Measurements from ENCODE around the gene COBL. TPM values are rescaled to one million over a fixed set of nuclear protein-coding genes. Genes with fewer than 3 reads are reported as not detected.
"Not testable (repeated sequence)": the region's sequence is repeated elsewhere in the genome, so short reads cannot be mapped to it uniquely, and the experiment has no call there.

COBL gene
- total RNA-seq, 2 donors from 2014 or later, result 66.1 to 75.7 TPM

DNA sequence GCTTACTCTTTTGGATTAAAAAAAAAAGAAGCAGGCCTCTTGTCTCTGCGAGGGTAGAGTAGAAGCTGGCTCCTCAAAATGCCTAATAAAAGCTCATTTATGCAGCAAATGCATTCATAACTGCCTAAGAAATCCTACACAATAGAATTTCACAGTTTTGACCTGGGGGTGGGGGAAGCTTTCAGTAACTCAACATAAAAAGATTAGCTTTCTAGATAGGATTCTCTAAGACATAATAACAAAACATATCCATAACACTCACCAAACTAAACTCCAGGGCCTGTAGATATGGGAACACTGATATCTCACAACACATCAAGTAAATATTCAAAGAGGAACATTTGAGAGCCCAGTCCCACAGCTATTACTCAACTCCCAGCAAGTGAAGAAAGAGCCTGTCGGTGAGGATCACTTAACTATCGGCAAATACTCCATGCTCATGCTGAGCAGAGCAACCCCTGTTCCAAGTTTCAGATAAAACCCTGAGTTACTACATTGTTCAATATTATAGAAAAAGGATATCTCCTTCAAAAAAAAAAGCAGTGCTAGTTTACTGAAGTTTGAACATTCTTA, 88.1 kb downstream of the COBL start:
- ATAC-seq (no peak), DNase-seq (no peak)
- intact Hi-C loops (cut with DNase I, micrococcal nuclease), result no loop called here

DNA sequence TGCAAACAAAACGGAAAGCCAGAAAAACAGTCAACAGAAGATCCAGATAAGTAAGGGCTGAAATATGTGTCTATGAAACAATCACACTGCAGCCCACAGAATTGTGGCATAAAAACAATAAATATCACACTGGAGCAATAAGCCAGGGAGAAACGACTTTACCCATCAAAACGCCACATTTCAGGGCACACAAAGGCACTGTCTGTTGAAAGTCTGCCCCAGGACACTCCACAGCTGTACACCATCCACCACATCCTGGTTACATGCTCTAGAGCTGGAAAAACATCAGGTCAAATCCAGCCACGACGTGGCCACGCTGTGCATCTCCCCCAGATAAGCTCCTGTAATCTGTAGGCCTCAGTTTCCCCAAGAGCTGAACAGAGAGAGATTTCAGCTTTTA, 88.7 kb downstream of the COBL start:
- no peak for ATAC-seq
- no peak for DNase-seq
- intact Hi-C loops (cut with DNase I, micrococcal nuclease), result no loop called here

DNA sequence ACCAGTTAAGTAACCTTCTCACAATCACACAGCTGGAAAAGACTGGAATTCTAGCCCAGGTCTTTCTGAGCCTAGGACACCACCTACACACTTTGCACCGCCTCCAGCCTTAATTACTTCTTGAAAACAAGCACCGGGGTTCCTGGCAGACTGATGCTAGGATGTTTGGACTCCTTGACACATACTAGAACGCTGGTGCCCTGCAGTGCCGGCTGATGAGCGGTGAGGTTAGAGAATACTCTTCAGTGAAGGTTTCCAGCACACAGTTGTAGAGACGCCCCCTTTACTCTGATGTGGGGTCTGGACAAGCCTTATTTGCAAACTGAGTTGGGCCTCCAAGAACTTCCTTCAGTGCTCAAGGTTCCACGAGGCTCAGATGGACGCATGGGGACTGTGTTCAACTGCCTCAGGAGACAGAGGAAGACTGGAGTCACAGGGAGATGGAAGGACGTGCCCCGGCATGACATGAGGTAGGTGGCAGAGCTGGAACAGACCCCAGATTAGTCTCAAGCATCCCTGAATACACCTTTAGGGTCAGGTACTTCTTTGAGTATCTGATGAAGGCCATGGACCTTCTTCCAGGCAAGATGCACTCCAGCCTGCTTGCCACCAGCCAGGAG, 89.6 kb downstream of the COBL start:
- ATAC-seq (no peak), DNase-seq (no peak)
- intact Hi-C loops (cut with DNase I, micrococcal nuclease), result no loop called here

DNA sequence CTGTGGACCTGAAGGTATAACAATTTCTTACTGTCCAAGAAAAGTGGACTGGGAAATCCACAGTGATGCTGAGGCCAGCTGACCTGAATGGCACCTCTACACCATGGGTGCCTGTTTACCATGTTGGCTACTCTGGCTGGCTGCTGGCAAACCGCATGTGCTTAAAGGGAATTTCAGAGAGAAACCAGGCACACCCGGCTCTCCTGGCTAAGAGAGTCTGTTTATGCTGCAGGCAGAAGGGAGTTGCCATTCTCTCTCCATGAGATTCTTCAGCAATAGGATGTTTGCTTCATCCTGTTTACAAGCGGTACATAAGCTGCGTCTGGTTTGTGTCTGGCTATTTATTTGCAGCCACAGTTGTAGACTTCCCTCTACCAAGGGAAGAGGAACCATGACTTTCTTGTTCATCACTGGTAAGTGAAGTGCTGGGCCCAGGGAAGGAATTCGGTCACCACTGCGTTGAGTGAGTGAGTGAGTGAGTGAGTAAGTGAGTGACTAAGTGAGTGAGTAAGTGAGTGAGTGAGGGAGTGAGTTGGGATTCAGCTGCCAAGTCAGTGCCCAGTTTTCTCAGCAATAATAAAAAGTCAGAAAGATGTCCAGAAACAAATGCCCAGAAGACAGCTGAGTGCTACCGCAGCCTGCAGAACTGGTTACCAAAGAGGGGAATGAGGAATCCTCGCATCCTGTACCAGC, 90.4 kb downstream of the COBL start:
- DNase-seq, result no peak
- intact Hi-C loops (cut with DNase I, micrococcal nuclease), result no loop called here
- peak; percentile 3 for ATAC-seq

DNA sequence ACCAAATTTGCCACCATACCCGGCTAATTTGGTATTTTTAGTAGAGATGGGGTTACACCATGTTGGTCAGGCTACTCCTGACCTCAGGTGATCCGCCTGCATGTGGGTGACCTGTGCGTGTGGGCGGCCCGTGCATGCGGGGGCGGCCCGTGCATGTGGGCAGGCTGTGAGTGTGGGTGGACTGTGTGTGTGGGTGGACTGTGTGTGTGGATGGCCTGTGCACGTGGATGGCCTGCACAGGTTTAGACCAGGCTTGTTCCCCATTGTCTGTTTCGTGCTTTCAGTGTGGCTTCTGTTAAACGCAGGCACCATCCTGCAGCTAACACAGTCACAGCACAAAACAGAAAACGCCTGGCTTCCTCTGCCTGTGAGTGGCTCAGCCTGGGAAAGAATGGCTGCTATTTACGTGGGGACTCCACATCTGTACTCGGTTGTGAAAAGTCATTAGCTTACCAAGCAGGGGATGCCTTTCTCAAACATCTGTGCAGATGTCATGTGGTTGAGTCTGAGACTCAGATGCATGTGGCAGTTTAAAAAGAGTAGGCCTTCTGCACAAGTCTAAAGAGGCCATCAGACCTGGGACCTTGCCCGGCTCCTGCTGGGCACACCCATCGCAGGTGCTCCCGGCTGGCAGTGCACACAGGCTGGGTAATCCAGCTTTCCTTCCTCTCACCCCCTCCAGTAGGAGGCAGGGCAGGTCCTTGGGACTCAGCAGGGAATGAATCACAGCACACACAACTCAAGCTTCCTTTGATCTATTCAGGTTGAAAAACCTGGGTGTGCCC, 91.6 kb downstream of the COBL start:
- DNase-seq, result peak; percentile 81 to 84
- intact Hi-C loops (cut with DNase I, micrococcal nuclease), result no loop called here
- peak; percentile 99 for ATAC-seq

DNA sequence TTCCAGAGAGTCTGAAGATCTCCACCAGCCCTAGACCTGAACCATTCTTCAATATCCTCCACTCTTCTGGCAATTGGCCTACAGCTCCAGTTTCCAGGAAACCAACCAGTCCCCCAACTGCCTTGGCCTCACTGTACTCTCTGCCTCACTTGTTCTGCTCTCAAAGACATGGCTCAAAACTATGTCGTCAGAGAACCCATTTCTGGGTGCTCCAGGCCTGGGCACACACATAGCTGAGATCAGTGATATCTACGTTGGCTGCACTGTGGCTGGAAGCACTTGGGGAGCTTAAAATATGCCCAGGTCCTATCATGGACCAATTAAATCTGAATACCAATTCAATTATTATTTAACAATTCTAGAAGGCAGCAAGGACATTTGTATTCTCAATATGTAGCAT, 93.1 kb downstream of the COBL start:
- intact Hi-C loops (cut with DNase I, micrococcal nuclease), result no loop called here
- no peak for ATAC-seq
- no peak for DNase-seq

DNA sequence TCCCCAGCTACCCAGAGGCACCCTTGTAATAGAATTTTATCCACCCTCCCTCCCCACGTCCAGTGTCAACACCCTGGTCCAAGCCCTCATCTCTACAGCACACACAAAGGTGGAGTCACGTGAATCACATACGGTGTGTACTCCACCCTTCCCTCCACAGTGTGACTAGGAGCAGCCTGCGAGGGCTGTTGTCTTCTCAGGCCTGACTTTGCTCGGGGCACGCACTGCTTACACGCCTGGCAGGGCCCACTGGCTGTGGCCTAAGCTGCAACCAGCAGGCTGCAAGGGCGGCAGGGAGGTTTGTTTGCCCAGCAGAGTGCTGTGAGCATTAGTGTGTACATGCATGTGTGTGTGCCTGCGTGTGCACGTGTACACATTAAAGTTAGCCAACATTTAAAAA, 93.7 kb downstream of the COBL start:
- intact Hi-C loops (cut with DNase I, micrococcal nuclease), result no loop called here
- ATAC-seq, result peak; percentile 41
- no peak for DNase-seq

DNA sequence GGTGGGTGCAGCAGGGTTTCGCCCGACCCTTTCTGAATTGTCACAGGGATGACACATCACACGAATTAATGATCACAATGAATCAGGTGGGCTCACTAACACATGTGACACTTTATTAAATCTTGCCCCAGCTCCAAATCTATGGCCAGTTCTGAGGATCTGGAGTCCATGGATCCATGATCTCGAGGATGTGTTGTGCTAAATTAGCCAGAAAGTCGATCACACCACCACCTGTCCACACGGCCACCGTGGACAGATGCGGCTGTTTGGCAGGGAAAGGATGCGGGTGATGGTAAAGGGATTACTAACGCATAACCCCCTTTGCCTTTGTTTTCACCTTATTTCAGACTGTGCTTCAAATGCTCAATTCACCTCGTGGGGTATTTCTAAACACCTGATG, 96.4 kb downstream of the COBL start:
- DNase-seq (no peak), ATAC-seq (no peak)
- intact Hi-C loops (cut with DNase I, micrococcal nuclease), result no loop called here

DNA sequence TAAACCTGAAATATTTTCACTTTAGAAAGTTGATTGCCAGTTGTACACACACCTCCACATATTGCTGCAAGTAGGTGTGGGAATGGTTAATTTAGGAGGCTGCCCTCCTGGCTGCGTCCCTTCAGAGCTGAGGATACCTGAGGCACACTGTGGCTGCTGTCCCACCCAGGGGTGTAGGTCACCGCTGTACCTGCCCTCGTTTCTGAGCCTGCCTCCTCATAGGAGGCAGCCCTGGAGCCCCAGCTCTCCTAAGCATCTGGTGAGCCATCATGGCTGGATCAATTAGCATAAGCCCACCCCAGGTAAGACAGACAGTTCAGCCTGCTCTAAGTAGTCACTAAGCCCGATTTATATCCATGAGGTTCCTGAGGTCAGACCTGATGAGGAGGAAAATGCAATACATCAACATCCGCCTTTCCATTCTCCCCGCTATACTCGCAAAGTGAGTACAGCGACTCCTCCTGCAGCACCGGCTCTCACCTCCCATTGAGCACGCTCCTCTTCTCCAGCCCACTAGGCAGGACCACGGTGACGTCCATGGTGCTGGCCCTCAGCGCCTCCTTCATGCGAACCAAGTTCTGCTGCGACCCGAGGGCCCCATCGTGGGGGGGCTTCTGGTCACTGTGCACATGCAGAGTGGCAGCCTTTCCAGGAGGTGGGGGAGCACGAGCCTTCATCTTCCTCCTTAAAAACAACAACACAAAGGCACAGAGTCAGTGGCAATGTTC, 97.2 kb downstream of the COBL start:
- intact Hi-C loops (cut with DNase I, micrococcal nuclease), result no loop called here
- ATAC-seq, result no peak
- DNase-seq, result no peak

DNA sequence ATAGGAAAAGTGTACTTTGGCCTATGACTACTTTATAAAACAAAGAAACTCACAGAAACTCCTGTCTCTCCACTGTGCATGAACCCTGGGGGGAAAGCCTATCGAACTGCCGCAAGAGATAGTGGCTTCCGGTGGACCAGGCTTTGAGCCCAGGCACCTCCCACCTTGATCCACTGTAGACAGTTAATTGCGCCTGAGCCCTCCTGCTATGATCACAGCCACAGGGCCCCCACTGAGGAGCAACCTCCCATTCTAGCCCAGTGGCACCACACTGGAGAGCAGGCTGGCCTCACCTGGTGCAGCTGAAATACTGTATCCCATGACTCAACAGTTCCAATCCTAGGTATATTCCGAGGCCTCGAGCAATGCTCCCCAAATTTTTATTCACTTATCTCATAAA, 98.8 kb downstream of the COBL start:
- ATAC-seq, result no peak
- intact Hi-C loops (cut with DNase I, micrococcal nuclease), result no loop called here
- no peak for DNase-seq

DNA sequence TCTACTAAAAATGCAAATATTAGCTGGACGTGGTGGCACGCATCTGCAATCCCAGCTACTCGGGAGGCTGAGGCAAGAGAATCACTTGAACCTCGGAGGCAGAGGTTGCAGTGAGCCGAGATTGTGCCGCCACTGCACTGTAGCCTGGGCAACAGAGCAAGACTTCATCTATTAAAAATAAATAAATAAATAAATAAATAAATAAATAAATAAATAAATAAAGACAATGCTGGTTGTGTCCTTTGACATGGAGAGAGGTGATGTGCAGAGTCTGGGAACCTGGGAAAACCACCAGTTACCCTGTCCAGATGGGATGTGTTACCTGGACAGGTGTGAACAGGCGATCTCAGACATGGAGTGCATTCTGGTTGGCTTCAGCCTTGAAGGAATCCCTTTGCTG, 102.5 kb downstream of the COBL start:
- intact Hi-C loops (cut with DNase I, micrococcal nuclease), result no loop called here

DNA sequence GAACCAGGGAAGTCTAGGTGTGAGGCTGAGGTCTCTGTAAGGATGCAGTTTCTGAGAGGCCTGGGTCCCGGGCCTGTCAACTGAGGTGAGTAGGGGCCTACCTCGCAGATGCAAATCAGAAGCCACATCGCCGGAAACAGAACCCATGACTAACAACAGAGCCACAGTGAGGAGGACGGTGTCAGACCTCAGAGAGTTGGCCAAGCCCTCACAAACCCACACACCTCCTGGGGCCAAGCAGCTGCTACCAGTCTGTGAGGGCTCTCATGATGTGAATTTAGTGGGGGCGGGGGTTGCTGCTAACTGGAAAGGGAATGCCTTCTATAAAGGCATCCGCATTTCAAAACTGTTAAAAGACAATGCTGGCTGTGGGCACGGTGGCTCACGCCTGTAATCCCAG, 103.0 kb downstream of the COBL start:
- intact Hi-C loops (cut with DNase I, micrococcal nuclease), result no loop called here
- DNase-seq (no peak), ATAC-seq (no peak)

More for the DNA sequence above, 102.5 kb downstream of the COBL start:
- ATAC-seq, result no peak
- DNase-seq, result no peak

DNA sequence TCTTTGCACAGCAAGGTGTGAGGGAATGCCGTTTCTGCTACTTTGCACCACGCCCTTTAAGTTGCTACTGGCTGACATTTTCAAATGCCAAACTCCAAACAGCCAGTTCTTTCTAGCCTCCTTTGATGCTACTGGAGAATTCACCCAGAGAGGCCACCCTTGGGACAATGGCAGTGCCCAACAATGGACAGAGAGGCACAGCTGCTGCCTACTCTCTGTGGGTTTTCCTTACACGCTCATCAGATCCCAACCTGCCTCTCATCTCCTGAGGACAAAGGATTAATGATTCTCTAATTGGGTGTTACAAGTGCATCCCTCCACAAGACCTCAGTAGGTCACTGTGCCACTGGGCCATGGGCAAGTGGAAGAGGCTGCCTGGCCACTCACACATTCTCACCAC, 105.8 kb downstream of the COBL start:
- DNase-seq, result no peak
- intact Hi-C loops (cut with DNase I, micrococcal nuclease), result no loop called here
- ATAC-seq, result no peak

DNA sequence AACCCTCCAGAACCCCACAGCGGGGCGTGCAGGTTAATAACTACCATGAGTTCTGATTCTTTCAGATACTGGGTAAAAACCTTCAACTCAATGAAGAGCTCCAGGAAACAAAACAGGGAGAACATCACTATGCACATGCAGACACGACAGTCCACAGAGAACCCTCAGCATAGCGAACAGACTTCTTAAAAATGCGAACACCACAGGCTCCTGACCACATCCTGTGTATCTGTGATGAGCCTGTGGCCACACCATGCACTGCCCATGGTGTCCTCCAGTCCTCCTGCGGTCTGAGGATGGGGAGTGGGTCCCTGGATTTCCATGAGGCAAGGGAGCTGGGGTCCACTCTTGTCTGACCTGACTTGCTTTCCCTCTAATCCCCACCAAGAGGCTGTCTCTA, 107.2 kb downstream of the COBL start:
- intact Hi-C loops (cut with DNase I, micrococcal nuclease), result no loop called here
- ATAC-seq, result no peak

DNA sequence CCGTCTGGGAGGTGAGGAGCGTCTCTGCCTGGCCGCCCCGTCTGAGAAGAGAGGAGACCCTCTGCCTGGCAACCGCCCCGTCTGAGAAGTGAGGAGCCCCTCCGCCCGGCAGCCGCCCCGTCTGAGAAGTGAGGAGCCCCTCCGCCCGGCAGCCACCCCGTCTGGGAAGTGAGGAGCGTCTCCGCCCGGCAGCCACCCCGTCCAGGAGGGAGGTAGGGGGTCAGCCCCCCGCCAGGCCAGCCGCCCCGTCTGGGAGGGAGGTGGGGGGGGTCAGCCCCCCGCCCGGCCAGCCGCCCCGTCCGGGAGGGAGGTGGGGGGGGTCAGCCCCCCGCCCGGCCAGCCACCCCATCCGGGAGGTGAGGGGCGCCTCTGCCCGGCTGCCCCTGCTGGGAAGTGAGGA, 108.5 kb downstream of the COBL start:
- intact Hi-C loops (cut with DNase I, micrococcal nuclease); ATAC-seq; DNase-seq: not testable (repeated sequence)

More for the DNA sequence above, 107.2 kb downstream of the COBL start:
- DNase-seq, result no peak

DNA sequence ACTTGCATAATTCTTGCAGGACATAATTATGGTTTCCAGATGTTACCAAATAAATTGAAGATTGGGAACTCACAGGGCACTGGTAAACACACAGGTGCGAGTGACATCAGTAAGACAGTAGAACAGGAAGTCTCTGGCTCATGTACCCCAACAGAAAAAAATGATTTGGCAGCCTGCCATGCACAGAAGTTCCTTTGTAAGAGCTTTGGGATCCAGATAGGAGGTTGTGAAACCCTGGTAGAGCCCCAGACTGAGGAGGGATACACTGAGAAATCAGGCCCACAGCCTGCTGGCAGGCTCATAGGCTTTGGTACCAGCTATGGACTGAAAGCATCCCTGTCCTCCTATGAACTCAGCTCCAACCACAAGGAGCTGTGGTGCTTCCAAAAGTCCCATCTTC, 118.0 kb downstream of the COBL start:
- ATAC-seq, result no peak
- intact Hi-C loops (cut with DNase I, micrococcal nuclease), result no loop called here
- no peak for DNase-seq

DNA sequence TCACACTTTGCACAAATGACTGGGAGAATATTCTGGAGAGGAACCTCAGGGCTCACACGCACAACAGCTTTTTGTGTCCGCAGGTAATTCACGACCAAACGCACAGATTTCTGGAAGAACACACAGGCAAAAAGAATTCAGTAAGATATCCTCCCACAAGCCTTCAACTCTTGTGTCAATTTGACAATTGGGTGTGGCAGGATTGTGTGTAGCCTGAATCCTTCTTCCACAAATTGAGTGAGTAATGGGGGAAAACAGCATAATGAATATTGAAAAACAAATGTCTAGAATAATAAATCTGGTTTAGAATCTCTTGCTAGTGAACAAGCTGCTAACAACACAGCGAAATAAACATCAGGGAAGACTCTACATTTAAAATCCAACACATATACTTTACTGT, 125.6 kb downstream of the COBL start:
- DNase-seq, result no peak
- no peak for ATAC-seq
- intact Hi-C loops (cut with DNase I, micrococcal nuclease), result no loop called here

DNA sequence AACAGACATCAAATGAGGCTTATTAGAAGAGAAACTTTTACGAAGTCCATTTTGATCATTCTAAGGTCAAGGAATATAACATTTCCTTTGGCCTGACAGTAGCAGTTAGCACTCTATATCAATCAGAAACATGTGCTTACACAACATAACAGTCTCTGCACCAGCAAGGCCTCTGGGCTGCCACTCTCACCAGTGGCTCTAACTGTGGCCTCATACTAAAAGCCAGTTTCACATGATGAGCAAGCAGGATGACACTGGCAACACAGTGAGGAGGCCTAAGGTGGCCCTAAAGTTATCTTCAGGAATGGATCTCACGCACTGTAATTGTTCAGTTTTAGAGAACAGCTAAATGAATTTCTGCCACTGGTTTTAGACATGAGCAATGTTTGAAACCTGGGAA, 126.8 kb downstream of the COBL start:
- intact Hi-C loops (cut with DNase I, micrococcal nuclease), result no loop called here
- no peak for DNase-seq
- ATAC-seq, result no peak

DNA sequence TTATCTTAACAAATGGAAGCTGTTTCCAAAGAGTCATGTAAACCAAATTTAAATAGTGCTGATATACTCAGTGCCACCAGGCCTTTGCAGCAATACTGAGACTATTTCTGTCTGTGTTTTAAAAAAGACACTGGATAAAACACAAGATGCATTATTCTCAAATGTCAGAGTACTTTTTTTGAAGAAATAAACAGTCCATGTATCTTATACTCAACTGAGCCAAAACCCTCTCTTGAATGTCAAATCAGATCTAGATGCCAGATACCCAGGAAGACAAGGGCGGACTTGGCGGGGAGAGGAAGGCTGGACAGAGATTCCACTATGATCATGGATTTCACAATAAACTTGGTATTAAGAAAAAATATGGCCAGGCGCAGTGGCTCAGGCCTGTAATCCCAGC, 127.6 kb downstream of the COBL start:
- ATAC-seq (no peak), DNase-seq (no peak)
- intact Hi-C loops (cut with DNase I, micrococcal nuclease), result no loop called here

All from left colon (tissue), 2 donors.